ENCODE measurements around the gene ZNF516. TPM values are rescaled to one million over a fixed set of nuclear protein-coding genes. Genes with fewer than 3 reads are reported as not detected.

ZNF516 gene
- total and polyA plus RNA-seq, 2 experiments from 2014 or later: 17.0 to 78.6 TPM

GRCh38 chr18:76365561-76365960, 129.5 kb downstream of the ZNF516 start:
- Histone ChIP-seq H3K27me3 (no peaks in the 10 kb centered on the region), H3K4me3 (no peak overlapping the region), H3K27ac (no peak overlapping the region), H3K36me3 (peaks cover 21% of the 10 kb centered on the region), H3K9me3 (ENCODE audit: low read depth) (no peaks in the 10 kb centered on the region), H3K4me1 (ENCODE audit: low read depth) (no peaks in the 10 kb centered on the region)
- TF ChIP-seq CTCF (IDR thresholded peaks at IDR 0.05; ENCODE audit: low read depth, low read length): no peak
- DNase-seq (ENCODE audit: low read depth in 1 of 2, low spot score in 1 of 2): no peak

- no peaks in the 10 kb centered on the region for H3K4me1 ChIP-seq (ENCODE audit: low read depth)
- TF ChIP-seq CTCF (IDR thresholded peaks at IDR 0.05; ENCODE audit: low read depth, low read length): no peak
- H3K4me3 ChIP-seq: no peak overlapping the region
- no peak overlapping the region for H3K27ac ChIP-seq
- no peak for DNase-seq (ENCODE audit: low read depth in 1 of 2, low spot score in 1 of 2)
- peaks cover 15% of the 10 kb centered on the region for H3K36me3 ChIP-seq
- H3K9me3 ChIP-seq (ENCODE audit: low read depth): no peaks in the 10 kb centered on the region
- no peaks in the 10 kb centered on the region for H3K27me3 ChIP-seq
Measured at GRCh38 chr18:76364282-76365259, 130.5 kb downstream of the ZNF516 start.

- Histone ChIP-seq H3K9me3 (ENCODE audit: low read depth) (no peaks in the 10 kb centered on the region), H3K4me3 (no peak overlapping the region), H3K36me3 (peaks cover 10% of the 10 kb centered on the region), H3K27me3 (no peaks in the 10 kb centered on the region), H3K4me1 (ENCODE audit: low read depth) (no peaks in the 10 kb centered on the region), H3K27ac (no peak overlapping the region)
- no peak for TF ChIP-seq CTCF (IDR thresholded peaks at IDR 0.05; ENCODE audit: low read depth, low read length)
- DNase-seq (ENCODE audit: low read depth in 1 of 2, low spot score in 1 of 2): peak in 1 of 2 donors; percentile 59
Measured at GRCh38 chr18:76363436-76364120, 131.5 kb downstream of the ZNF516 start.

GRCh38 chr18:76362676-76363075, 132.4 kb downstream of the ZNF516 start:
- H3K36me3 ChIP-seq: peaks cover 17% of the 10 kb centered on the region
- no peak for DNase-seq (ENCODE audit: low read depth in 1 of 2, low spot score in 1 of 2)
- no peak overlapping the region for H3K27ac ChIP-seq
- TF ChIP-seq CTCF (IDR thresholded peaks at IDR 0.05; ENCODE audit: low read depth, low read length): no peak
- H3K4me3 ChIP-seq: no peak overlapping the region
- no peaks in the 10 kb centered on the region for H3K27me3 ChIP-seq
- no peaks in the 10 kb centered on the region for H3K9me3 ChIP-seq (ENCODE audit: low read depth)
- H3K4me1 ChIP-seq (ENCODE audit: low read depth): no peaks in the 10 kb centered on the region

- Histone ChIP-seq H3K4me3 (no peak overlapping the region), H3K4me1 (ENCODE audit: low read depth) (no peaks in the 10 kb centered on the region), H3K27ac (no peak overlapping the region), H3K9me3 (ENCODE audit: low read depth) (no peaks in the 10 kb centered on the region), H3K36me3 (peaks cover 17% of the 10 kb centered on the region), H3K27me3 (no peaks in the 10 kb centered on the region)
- TF ChIP-seq CTCF (IDR thresholded peaks at IDR 0.05; ENCODE audit: low read depth, low read length): no peak
- DNase-seq (ENCODE audit: low read depth in 1 of 2, low spot score in 1 of 2): no peak
Measured at GRCh38 chr18:76361219-76361618, 133.8 kb downstream of the ZNF516 start.
